Psoas muscle (tissue), 8 donors: ENCODE data around the gene TNS3. TPM values are rescaled to one million over a fixed set of nuclear protein-coding genes. Genes with fewer than 3 reads are reported as not detected.

Source experiments
- ATAC-seq, 4 donors: fragments of 200-7000 bp; cut with Tn5 transposase; one replicate each; pipeline ENCODE4 v1.9.1; 2020; ENCODE audit warnings: moderate library complexity in 3 of 4, mild to moderate bottlenecking in 2 of 4
- DNase-seq, 2 donors: peaks; one replicate each; pipeline ENCODE4 v3.0.0-alpha.2; 2020
- H3K27ac ChIP-seq: fragments of 200-600 bp; one replicate; pipeline ENCODE4 v1.8.0; 2022
- H3K27me3 ChIP-seq, 3 donors: fragments of 200-600 bp in 1 of 3; one replicate each; pipeline versions ENCODE4 v1.6.1 to v1.8.0; 2013 to 2022; ENCODE audit warnings: low read length in 2 of 3, mild to moderate bottlenecking in 2 of 3, moderate library complexity in 1 of 3; ENCODE audit not compliant: insufficient read depth in 3 of 3
- H3K36me3 ChIP-seq, 2 donors: fragments of 200-600 bp in 1 of 2; one replicate each; pipeline versions ENCODE4 v1.6.1 to v1.8.0; 2013 to 2022; ENCODE audit warnings: low read depth in 1 of 2, mild to moderate bottlenecking in 1 of 2, moderate library complexity in 1 of 2; ENCODE audit not compliant: insufficient read depth in 1 of 2
- H3K4me1 ChIP-seq: fragments of 200-600 bp; one replicate; pipeline ENCODE4 v1.8.0; 2022
- H3K4me3 ChIP-seq: fragments of 200-600 bp; one replicate; pipeline ENCODE4 v1.8.0; 2022; ENCODE audit warnings: mild to moderate bottlenecking
- H3K9me3 ChIP-seq: fragments of 200-600 bp; one replicate; pipeline ENCODE4 v1.8.0; 2022
- WGBS, 3 donors: extraction: QIAGEN DNeasy Blood & Tissue Kit; methylation state at CpG; one replicate each; pipeline versions ENCODE4 v1.1.6 to v1.1.7; 2013; 5-methylcytosine and 5-hydroxymethylcytosine counted together
- intact Hi-C, 2 donors: fragments of 100-400 bp; cut with DNase I; formaldehyde crosslinking; loops; one replicate each; pipeline versions ENCODE4 v1.11.0 to v1.14.2; 2022
- polyA plus RNA-seq, 3 donors: library from polyadenylated mRNA; stranded (reverse); fragments of 200-250 nt; gene quantifications; one replicate each; pipeline ENCODE4 v1.2.3, GENCODE V29; 2013
- total RNA-seq, 4 donors: library from RNA; stranded (reverse); fragmentation: NEBNext Ultra II Directional in 2 of 4; extraction: Animal tissue kit (Norgen Biotek cat#: 25700) in 2 of 4; gene quantifications; one replicate each; pipeline versions ENCODE4 v1.2.1 to v1.2.4, GENCODE V29; 2021 to 2023
- TF ChIP-seq, protein P1 (sequence below): fragments of 200-600 bp; IDR thresholded peaks from one replicate; pipeline ENCODE4 v1.8.0; 2022; ENCODE audit warnings: antibody characterized with exemption
- donor health status: healthy with polysubstance abuse.
- donor health status: DM: no; HTN: no; CAD: no; lungs with moderate emphysema.
- donor health status: Bipolar disorder and iron deficiency.
- donor health status: healthy.
- donor health status: DM: yes; HTN: yes; CAD: no.
- donor health status: DM: no; HTN: no; CAD: no.
- donor health status: DM: no; HTN: no; CAD: no.
- donor health status: DM: yes; HTN: yes; CAD: no.

TNS3 gene
- total and polyA plus RNA-seq, 7 donors = 11.5 to 75.3 (median 35.0) TPM

GRCh38 chr7:47231032-47231431 is 350.9 kb downstream of the TNS3 start:
- no peak for DNase-seq
- Histone ChIP-seq H3K36me3 (no peaks in the 10 kb centered on the region), H3K4me3 (no peak overlapping the region), H3K27me3 (no peaks in the 10 kb centered on the region), H3K9me3 (no peaks in the 10 kb centered on the region), H3K4me1 (no peaks in the 10 kb centered on the region), H3K27ac (no peak overlapping the region)
- 86 to 94% (median 94%) methylated on average over 3 of the region's 3 CpGs for WGBS, 3 donors
- TF ChIP-seq, protein P1, sequence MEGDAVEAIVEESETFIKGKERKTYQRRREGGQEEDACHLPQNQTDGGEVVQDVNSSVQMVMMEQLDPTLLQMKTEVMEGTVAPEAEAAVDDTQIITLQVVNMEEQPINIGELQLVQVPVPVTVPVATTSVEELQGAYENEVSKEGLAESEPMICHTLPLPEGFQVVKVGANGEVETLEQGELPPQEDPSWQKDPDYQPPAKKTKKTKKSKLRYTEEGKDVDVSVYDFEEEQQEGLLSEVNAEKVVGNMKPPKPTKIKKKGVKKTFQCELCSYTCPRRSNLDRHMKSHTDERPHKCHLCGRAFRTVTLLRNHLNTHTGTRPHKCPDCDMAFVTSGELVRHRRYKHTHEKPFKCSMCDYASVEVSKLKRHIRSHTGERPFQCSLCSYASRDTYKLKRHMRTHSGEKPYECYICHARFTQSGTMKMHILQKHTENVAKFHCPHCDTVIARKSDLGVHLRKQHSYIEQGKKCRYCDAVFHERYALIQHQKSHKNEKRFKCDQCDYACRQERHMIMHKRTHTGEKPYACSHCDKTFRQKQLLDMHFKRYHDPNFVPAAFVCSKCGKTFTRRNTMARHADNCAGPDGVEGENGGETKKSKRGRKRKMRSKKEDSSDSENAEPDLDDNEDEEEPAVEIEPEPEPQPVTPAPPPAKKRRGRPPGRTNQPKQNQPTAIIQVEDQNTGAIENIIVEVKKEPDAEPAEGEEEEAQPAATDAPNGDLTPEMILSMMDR = no peak
- no peak for ATAC-seq
- intact Hi-C loops = no loop called here

- intact Hi-C loops = no loop called here
- H3K4me1 ChIP-seq = no peaks in the 10 kb centered on the region
- H3K27ac ChIP-seq = no peak overlapping the region
- TF ChIP-seq, protein P1 = no peak
- DNase-seq = no peak
- ATAC-seq = no peak
- WGBS, 3 donors = 94 to 99% (median 97%) methylated on average over 10 to 11 of the region's 11 CpGs
- H3K9me3 ChIP-seq = no peaks in the 10 kb centered on the region
- H3K4me3 ChIP-seq = no peak overlapping the region
- H3K27me3 ChIP-seq = no peaks in the 10 kb centered on the region
- H3K36me3 ChIP-seq = no peaks in the 10 kb centered on the region
Measured at GRCh38 chr7:47228386-47229014, 353.4 kb downstream of the TNS3 start.

- no peak overlapping the region for H3K27ac ChIP-seq
- peak in 3 of 4 donors; percentile 61 to 86 (median 69) for ATAC-seq
- intact Hi-C loops = no loop called here
- DNase-seq = no peak
- no peaks in the 10 kb centered on the region for H3K4me1 ChIP-seq
- H3K36me3 ChIP-seq = no peaks in the 10 kb centered on the region
- H3K4me3 ChIP-seq = no peak overlapping the region
- TF ChIP-seq, protein P1 = no peak
- 18 to 46% (median 24%) methylated on average over 6 of the region's 6 CpGs for WGBS, 3 donors
- no peaks in the 10 kb centered on the region for H3K9me3 ChIP-seq
- H3K27me3 ChIP-seq = no peaks in the 10 kb centered on the region
Measured at GRCh38 chr7:47227762-47228177, 354.1 kb downstream of the TNS3 start.

DNA sequence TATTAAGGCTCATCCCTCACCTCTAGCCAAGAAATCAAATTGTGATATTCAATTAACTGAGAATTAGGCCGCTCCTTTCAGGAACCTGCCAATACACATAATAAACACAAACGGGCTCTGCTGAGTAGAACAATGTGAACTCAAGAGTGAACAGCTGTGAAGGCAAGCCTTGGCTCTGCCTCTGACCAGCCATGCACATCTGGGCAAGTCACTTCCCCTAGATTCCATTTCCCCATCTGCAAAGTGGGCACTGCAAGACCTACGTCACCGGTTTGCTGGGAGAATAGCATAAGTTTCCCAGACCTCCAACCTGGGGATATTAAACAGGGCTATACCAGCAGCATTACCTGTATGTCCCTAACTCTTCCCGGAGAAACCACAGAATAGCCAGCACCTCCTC is 355.2 kb downstream of the TNS3 start:
- no peaks in the 10 kb centered on the region for H3K36me3 ChIP-seq
- no peak for DNase-seq
- ATAC-seq = no peak
- H3K4me1 ChIP-seq = no peaks in the 10 kb centered on the region
- H3K9me3 ChIP-seq = no peaks in the 10 kb centered on the region
- 80 to 90% (median 86%) methylated on average over 5 of the region's 5 CpGs for WGBS, 3 donors
- no peak overlapping the region for H3K27ac ChIP-seq
- H3K27me3 ChIP-seq = no peaks in the 10 kb centered on the region
- no peak overlapping the region for H3K4me3 ChIP-seq
- TF ChIP-seq, protein P1 = no peak
- intact Hi-C loops = no loop called here
